ENCODE data around the gene USP31.
A peak's percentile ranks its signal among the peaks of the same experiment; 100 is the strongest.
"Not testable (repeated sequence)": the region's sequence is repeated elsewhere in the genome, so short reads cannot be mapped to it uniquely, and the experiment has no call there.

USP31 gene

DNA sequence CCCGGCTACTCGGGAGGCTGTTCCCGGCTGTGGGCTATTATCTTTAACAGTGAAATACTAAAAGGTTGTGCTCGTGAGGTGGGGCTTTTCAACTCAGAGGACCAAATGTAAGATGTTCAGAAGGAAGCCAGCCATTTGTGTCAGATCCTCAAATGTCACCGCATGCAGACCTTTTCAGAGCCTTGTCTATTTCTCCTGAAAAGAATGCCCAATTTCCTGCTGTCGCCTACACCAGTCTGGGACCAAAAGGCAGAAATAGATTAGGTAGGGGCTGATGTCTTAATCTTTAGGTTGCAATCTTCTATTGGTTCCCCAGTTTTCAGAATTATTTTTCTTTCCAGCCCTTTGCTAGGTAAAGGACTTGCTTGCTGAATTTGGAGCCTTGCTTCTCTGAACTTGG, 8.9 kb upstream of the USP31 start:
- DNase-seq, result no peak

DNA sequence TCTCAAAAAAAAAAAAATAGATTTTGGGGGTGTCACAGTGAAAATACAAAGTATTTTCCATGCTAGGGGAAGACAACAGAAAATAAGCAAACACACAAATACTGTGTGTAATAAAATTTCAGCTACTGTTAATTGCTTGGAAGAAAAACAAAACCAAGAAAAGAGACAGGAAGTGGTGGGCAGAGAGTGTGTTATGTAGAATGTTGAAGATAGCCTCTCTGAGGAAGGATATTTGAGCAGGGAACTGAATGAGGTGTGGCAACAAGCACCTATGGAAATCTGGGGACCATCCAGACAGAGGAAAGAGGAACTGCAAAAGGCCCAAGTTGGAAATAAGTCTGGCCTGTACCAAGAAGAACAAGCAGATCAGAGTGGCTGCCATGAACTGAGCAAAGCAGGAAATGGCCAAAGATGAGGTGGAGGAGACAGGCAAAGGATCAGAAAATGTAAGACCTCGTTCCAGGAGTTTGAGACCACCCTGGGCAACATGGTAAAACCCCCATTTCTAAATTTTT, 7.8 kb upstream of the USP31 start:
- peak; percentile 46 for DNase-seq

DNA sequence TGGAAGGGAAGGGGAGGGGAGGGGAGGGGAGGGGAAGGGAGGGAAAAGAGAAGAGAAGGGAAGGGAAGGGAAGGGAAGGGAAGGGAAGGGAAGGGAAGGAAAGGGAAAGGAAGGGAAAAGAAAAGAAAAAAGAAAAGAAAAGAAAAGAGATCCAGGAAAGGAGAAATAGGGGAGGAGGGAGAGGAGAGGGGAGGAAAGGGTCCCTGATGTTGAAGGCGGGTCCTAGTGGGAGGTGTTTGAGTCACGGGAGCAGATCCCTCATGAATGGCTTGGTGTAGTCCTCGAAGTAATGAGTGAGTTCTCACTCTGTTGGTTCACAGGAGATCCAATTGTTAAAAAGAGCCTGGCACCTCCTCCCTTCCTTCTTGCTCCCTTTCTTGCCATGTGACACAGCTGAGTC, 6.9 kb upstream of the USP31 start:
- DNase-seq, result no peak

DNA sequence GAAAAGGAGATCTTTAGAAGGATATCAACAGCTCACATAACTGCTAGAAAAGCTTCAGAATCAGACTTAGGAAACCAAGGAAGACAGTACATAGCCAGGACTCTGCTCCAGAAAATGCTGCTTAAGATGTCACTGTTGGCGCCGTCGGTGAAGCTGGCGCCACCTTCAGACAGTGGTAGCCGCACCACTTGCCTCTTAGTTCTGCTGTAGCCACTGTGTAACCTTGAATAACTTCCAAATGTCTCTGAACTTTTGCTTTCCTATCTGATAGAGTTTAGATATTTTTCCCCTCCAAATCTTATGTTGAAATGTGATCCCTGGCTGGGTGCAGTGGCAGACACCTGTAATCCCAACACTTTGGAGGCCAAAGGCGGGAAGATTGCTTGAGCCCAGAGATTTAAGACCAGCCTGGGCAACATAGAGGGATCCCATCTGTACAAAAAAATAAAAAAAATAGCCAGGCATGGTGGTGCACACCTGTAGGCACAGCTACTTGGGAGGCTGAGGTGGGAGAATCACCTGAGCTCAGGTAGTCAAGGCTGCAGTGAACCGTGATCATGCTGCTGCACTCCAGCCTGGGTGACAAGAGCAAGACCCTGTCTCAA, 6.3 kb upstream of the USP31 start:
- peak; percentile 33 for DNase-seq

DNA sequence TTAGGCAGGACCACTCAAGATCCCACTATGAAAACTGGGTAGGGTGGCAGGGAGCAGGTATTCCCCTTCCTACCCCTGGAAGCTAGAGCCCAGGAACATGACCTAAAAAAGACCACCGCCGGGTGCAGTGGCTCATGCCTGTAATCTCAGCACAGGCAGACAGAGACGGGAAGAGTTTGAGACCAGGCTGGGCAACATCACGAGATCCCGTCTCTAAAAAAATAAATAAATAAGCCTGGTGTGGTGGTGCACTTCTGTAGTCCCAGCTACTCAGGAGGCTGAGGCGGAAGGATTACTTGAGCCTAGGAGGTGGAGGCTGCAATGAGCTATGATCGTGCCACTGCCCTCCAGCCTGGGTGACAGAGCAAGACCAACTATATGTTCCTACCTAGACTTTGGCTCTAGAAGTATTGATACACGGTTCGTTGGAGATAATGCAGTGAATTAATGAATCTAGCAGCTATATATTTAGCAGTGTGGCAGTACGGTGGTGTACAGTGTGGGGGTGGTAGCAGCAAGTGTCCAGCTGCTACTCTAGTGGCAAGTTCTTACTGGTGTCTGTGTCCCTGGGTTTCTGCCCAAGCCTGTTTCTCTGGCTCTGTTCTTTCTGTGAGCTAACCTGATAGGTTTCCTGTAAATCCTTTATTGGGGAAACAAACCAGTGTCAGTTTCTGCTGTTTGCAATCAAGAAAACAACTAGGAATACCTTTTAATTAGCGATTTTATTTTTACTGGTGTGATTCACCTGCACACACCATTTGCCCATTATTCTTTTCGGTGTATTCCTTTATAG, 3.3 kb upstream of the USP31 start:
- DNase-seq, result no peak

DNA sequence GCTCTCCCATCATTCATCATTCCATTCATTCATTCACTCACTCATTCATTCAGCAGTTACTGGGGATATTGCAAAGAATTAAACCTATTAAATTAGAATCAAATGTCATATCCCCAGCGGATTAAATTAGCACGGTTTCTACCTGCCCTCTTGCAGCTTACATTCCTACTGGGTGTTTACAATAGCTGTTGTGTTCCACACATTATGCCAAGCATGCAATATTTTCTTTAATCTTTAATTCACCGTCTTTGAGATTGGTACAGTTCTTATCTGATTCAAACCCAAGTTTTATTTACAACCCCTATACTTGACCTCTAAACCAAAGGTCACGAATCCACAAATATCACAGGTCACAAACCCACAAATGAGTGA, 727 bp upstream of the USP31 start:
- no peak for DNase-seq

DNA sequence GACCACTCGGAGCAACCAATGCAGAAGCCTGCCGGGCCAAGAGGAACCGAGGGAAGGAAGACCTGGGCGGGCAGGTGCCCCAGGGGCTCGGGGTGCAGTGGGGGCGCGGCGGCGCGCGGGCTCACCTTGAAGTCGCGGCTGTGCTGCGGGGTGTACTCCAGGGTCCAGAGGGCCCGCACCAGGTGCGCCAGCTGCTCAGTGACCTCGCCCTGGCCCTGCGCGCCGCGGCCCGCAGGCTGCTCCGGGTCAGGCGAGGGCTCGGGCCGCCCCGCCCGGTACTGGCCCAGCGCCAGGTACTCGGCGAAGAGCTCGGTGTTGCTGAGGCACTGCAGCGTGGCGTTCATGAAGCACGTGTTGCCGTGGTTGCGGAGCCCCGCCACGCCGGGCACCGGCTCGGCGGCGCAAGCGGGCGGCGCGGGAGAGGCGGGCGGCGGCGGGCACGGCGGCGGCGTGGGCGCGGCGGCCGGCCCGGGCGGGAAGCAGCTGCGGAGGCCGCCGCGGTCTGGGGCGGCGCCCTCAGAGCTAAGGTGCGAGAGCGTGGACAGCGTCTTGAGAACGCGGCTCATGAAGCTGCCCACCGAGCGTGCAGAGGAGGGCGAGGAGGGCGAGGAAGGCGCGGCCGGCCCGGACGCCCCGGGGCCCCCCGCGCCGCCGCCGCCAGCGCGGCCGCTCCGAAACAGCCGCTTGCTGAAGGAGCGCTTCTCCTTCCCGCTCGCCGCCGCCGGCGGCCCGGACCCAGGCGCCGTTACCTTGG, 562 bp downstream of the USP31 start:
- no peak for DNase-seq

DNA sequence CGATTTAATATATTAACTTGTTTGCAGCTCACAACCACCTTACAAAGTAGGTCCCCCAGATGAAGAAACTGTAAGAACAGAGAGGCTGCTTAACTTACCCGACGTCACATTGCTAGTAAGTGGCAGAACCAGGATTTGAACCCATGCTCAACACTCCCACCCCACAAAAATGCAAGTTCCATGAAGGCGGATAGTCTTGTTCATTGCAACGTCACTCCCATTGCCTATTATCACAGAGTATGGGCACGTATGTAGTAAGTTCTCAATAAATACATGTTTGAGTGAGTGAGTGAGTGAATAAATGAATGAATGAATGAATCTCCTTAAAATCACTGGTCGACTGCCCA, 1.1 kb downstream of the USP31 start:
- DNase-seq, result no peak

DNA sequence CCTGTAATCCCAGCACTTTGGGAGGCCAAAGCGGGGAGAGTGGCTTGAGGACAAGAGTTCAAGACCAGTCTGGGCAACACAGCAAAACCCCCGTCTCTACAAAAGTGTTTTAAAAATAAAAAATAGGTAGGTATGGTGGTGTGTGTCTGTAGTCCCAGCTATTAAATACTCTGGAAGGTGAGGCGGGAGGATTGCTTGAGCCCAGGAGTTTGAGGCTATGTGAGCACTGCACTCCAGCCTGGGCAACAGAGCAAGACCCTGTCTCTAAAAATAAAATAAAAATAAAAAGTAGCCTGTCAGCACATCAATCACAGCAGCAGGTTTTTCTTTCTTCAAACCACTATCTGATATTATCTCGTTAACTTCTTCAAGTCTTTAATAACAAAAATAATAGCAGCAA, 1.6 kb downstream of the USP31 start:
- no peak for DNase-seq

DNA sequence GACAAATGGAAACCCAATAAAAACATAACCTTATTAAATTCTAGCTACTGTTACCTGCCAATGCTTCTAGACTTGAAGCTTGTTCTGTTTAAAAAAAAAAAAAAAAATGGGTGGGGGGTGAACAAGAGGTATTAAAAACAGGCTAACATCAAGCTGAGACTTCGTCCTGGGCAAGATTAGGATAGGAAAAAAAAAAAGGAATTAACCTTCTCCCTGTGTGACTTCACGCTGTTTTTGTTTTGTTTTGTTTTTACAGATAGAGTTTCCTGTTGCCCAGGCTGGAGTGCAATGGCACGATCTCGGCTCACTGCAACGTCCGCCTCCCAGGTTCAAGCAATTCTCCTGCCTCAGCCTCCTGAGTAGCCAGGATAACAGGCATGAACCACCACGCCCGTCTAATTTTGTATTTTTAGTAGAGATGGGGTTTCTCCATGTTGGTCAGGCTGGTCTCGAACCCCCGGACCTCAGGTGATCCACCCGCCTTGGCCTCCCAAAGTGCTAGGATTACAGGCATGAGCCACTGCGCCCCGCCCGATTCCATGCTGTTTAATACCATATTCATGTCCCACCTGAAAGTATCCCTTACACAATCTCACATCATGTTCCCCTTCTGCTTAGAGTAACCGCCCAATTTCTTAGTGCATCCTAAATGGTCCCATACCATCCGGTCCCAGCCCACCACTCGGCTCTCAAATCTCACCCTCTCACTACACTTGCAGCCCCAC, 2.2 kb downstream of the USP31 start:
- DNase-seq, result no peak

DNA sequence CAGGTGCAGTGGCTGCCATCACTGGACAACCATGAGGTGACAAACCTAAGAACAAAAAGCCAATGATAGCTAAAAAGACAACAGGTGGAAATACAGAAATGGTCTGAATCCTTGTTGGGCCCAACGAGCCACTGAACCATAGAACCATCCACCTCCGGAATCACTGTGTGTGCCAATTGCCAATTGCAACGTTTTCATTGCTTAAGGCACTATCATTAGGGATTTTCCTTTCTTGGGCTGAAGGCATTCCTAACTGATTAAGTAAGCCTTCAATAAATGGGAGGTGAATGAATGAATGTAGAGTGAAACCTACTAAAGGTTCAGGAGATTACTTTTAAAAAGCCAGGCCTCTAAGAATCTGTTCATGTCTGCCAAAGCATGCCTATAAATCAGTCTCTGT, 3.6 kb downstream of the USP31 start:
- DNase-seq, result no peak

DNA sequence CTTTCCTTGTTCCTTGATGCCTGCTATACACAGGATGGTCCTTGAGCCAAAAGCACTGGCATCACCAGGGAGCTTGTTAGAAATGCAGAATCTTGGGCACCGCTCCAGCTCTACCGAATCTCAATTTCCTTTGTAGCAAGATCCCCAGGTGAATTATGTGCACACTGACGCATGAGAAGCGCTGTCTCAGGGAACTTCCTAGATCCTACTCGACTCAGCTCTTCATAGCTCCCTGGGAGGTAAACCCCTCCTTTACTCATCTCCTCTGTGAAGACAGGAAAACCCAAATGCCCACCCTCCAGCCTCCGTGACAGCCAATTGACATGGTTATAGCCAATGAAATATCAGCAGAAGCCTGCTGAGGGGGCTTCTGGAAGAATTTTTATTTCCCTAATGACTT, 4.1 kb downstream of the USP31 start:
- DNase-seq, result no peak

DNA sequence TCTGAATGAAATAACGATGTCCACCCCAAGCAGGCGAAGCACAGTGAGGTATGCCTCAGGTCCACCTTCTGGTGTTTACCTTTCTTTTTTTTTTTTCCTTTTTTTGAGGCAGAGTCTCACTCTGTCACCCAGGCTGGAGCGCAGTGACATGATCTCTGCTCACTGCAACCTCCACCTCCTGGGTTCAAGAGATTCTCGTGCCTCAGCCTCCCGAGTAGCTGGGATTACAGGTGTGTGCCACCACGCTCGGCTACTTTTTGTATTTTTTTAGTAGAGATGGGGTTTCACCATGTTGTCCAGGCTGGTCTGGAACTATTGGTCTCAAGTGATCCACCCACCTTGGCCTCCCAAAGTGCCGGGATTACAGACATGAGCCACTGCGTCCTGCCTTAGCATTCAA, 4.9 kb downstream of the USP31 start:
- not testable (repeated sequence) for DNase-seq

DNA sequence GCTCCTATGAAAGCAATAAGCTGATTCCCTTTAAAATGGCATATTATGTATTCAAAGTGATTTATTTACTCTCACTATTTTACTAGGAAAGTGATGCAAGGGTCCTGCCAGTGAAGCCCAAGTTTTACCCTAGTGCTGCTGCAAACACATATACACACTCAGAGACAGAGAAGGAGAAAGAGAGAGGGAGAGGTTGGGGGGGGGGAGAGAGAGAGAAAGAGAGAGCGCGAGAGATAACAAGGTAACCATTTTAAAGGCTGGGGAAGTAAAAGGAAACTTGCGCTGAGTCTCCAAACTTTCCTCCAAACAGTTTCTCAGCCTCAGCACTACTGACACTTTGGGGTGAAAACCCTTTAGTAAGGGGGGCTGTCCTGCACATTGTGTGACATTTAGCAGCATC, 5.9 kb downstream of the USP31 start:
- DNase-seq, result no peak

DNA sequence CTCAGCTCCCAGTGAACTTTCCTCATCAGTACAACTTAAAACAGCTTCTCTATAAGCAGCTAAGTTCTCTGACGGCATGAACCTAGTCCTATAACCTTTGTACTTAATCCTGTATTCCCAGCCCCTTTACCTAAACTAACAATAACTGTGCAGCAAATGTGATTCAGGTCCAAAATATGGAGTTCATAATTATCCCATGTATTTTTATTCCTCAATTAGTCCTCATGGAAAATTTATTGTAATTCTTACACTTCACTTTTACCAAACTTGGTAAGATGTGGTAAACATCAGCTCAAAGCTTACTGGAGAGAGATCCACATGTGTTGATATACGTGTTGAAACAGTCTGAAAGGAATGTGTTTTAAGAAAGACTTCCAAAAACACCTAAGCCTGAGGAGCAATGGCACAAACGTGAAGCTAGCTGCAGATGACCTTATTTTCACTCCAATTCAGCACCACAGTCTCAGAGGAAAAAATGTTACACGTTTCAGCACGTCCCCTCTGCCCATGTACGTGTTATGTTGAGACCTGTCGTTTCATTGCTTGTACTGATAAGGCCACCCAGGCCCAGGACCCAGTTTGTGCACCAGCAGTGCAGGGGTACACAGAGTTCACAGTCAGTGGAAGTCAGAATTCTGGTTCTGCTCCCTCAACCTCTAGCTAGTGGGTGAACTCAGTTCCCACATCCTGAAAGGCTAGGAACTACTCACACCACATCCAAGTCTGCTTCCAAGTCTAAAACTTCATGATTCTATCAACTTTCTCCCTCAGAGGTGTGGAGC, 7.1 kb downstream of the USP31 start:
- DNase-seq, result no peak

DNA sequence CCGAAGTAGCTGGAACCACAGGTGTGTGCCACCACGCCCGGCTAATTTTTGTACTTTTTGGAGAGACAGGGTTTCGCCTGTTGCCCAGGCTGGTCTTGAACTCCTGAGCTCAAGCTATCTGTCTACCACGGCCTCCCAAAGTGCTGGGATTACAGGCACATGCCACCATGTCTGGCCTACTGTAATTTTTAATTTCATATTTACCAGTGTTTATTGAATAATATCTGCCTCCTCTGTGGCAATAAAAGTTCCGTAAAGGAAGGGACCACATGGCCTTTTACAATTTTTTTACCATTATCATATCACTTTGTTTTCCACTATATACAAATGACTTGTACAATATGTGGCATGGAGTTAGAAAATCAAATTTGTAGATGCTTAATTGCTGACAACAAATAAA, 7.8 kb downstream of the USP31 start:
- DNase-seq, result no peak

DNA sequence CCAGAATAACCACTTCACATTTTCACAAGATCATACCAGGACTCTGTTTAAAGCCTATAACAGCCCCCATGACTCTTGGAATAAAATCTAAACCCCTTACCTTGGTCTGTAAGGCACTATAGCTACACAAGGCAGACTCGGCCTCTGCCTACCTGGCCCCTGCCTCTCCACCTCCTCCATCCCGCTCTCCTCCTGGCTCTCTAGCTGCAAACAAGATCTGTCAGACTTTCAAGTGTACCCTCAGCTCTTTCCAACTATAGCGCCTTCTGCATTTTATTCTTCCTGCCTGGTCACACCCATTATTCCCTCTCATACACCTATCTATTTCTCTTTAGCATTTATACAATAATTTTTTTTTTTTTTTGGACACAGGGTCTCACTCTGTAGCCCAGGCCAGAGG, 8.2 kb downstream of the USP31 start:
- DNase-seq, result no peak

DNA sequence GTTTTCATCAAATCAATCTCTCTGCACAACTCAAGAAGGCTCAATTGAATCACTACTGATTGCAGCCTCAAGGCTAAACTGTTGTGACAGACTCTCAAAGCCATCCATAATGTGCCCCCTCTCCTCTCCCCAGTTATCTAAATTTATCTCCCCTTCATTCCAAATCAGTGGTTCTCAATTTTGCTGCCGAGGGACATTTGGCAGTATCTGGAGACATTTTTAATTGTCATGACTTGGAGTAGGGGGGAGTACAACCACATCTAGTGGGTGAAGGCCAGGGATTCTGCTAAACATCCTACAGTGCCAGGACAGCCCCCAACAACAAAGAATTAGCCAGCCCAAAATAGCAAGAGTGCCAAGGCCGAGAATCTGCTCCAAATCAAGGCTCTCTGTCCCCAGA, 9.1 kb downstream of the USP31 start:
- DNase-seq, result no peak

DNA sequence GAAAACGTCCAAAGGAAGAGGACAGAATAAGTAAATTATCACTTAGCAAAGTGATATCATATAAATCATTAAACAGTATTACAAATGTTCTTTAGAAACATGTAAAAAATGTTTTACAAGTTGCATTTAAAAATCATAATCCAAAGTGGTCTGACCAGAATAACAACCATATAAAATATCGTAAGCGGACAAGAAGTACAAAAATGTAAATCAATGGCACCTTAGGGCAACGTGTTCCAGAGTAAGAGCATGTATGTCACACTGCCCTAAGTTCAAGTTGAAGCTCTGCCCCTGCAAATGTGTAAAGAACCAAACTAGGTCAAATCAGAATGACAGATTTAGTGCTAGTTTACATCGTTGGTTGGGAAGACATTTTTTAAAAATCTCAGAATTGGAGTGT, 11.4 kb downstream of the USP31 start:
- no peak for DNase-seq

DNA sequence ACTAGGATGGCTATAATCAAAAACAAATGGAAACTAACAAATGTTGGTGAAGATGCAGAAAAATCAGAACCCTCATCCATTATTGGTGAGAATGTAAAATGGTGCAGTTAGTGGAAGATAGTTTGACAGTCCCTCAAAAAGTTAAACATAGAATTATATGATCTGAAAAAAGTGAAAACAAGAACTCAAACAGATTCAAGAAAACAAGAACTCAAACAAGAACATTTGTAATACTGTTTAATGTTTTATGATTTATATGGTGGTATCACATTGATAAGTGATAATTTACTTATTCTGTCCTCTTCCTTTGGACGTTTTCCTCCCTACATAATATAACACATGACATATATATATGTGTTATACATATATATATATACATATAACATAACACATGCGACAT, 12.0 kb downstream of the USP31 start:
- DNase-seq, result no peak

DNA sequence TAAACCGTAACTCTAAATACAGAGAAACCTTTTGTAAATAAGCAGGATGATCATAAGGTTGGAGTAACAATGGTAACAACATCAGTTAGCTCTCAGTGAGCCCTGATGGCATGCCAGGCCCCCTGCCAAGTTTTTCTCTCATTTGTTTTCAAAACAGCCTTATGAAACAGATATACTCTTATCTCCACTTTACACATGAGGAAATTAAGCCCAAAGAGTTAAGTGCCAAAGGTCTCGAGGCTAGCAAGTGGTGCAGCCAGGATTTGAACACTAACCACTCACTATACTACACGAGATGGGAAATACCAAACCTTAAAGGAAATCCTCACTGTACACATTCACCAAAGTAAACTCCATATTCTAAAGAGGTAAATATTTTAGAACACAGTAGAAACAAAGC, 15.0 kb downstream of the USP31 start:
- DNase-seq, result no peak

DNA sequence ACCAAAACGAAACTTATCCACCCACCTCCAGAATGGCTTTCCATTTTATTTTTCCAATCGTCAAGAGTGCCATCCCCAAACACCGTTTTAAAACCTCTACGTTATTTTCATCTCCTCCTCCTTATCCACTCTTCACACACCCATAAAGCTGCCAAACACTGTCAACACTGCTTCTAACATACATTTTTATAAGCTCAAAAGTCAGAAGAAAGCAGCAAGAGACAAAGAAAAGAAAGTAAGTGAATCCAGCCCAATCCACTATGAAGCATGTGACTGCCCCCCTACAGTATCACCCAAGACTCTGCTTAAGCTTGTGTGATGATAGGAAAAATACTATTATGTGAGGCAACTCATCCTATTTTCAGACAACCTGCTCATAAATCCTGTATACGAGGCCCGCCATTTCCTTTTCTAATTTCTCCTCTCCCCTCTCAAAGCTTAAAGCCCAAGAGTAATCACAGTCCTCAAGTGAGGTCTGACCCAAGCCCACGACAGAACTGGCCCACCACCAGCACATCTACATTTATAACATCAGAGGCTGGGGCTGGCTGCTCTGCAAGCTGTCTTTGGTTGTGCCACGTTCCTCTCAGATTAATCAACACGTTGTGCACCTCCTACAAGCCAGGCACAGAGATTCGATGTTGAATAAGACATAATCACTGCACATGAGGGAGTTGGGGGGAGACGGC, 16.3 kb downstream of the USP31 start:
- DNase-seq, result no peak
